ENCODE data around the gene TGFB2.

The TGFB2 gene

GRCh38 chr1:218414060-218414728, 69.1 kb downstream of the TGFB2 start:
- Histone ChIP-seq H3K79me2 (ENCODE audit: insufficient read depth, low read length) (no peaks in the 10 kb centered on the region), H2AFZ (ENCODE audit: low read depth, low read length) (no peak overlapping the region), H3K27ac (ENCODE audit: low read length) (no peak overlapping the region), H3K9me3 (ENCODE audit: insufficient read depth, low read length, severe bottlenecking) (no peaks in the 10 kb centered on the region), H3K9ac (ENCODE audit: low read depth, low read length) (no peak overlapping the region), H3K27me3 (ENCODE audit: insufficient read depth, low read length, poor library complexity) (no peaks in the 10 kb centered on the region), H3K36me3 (ENCODE audit: insufficient read depth, low read length) (no peaks in the 10 kb centered on the region), H4K20me1 (ENCODE audit: insufficient read depth, low read length) (no peaks in the 10 kb centered on the region), H3K4me2 (ENCODE audit: insufficient read depth, low read length) (no peak overlapping the region), H3K4me1 (ENCODE audit: insufficient read depth, low read length) (no peaks in the 10 kb centered on the region), H3K4me3 (ENCODE audit: low read depth in 1 of 2, low read length in 2 of 2) (no peak overlapping the region)
- ATAC-seq (ENCODE audit: insufficient read depth, low read depth), result no peak
- DNase-seq, result no peak
- no peak for TF ChIP-seq EZH2 (IDR thresholded peaks at IDR 0.05; ENCODE audit: borderline replicate concordance, low read depth, low read length, severe bottlenecking)
- no peak for TF ChIP-seq CTCF (IDR thresholded peaks at IDR 0.05; ENCODE audit: borderline replicate concordance, extremely low read depth, low read length, poor library complexity, severe bottlenecking)

- Histone ChIP-seq H3K4me3 (ENCODE audit: low read depth in 1 of 2, low read length in 2 of 2) (no peak overlapping the region), H3K36me3 (ENCODE audit: insufficient read depth, low read length) (no peaks in the 10 kb centered on the region), H3K27ac (ENCODE audit: low read length) (no peak overlapping the region), H3K9me3 (ENCODE audit: insufficient read depth, low read length, severe bottlenecking) (no peaks in the 10 kb centered on the region), H3K27me3 (ENCODE audit: insufficient read depth, low read length, poor library complexity) (no peaks in the 10 kb centered on the region), H3K79me2 (ENCODE audit: insufficient read depth, low read length) (no peaks in the 10 kb centered on the region), H3K4me1 (ENCODE audit: insufficient read depth, low read length) (no peaks in the 10 kb centered on the region), H3K4me2 (ENCODE audit: insufficient read depth, low read length) (no peak overlapping the region), H3K9ac (ENCODE audit: low read depth, low read length) (no peak overlapping the region), H2AFZ (ENCODE audit: low read depth, low read length) (no peak overlapping the region), H4K20me1 (ENCODE audit: insufficient read depth, low read length) (no peaks in the 10 kb centered on the region)
- no peak for DNase-seq
- no peak for TF ChIP-seq CTCF (IDR thresholded peaks at IDR 0.05; ENCODE audit: borderline replicate concordance, extremely low read depth, low read length, poor library complexity, severe bottlenecking)
- no peak for TF ChIP-seq EZH2 (IDR thresholded peaks at IDR 0.05; ENCODE audit: borderline replicate concordance, low read depth, low read length, severe bottlenecking)
- no peak for ATAC-seq (ENCODE audit: insufficient read depth, low read depth)
Measured at GRCh38 chr1:218415726-218416125, 70.6 kb downstream of the TGFB2 start.

GRCh38 chr1:218421531-218421930, 76.4 kb downstream of the TGFB2 start:
- no peak for ATAC-seq (ENCODE audit: insufficient read depth, low read depth)
- H3K9me3 ChIP-seq (ENCODE audit: insufficient read depth, low read length, severe bottlenecking), result no peaks in the 10 kb centered on the region
- H3K36me3 ChIP-seq (ENCODE audit: insufficient read depth, low read length), result no peaks in the 10 kb centered on the region
- no peaks in the 10 kb centered on the region for H3K27me3 ChIP-seq (ENCODE audit: insufficient read depth, low read length, poor library complexity)
- no peaks in the 10 kb centered on the region for H3K79me2 ChIP-seq (ENCODE audit: insufficient read depth, low read length)
- H3K4me3 ChIP-seq (ENCODE audit: low read depth in 1 of 2, low read length in 2 of 2), result no peak overlapping the region
- H2AFZ ChIP-seq (ENCODE audit: low read depth, low read length), result no peak overlapping the region
- H4K20me1 ChIP-seq (ENCODE audit: insufficient read depth, low read length), result no peaks in the 10 kb centered on the region
- TF ChIP-seq EZH2 (IDR thresholded peaks at IDR 0.05; ENCODE audit: borderline replicate concordance, low read depth, low read length, severe bottlenecking), result no peak
- TF ChIP-seq CTCF (IDR thresholded peaks at IDR 0.05; ENCODE audit: borderline replicate concordance, extremely low read depth, low read length, poor library complexity, severe bottlenecking), result no peak
- no peaks in the 10 kb centered on the region for H3K4me1 ChIP-seq (ENCODE audit: insufficient read depth, low read length)
- DNase-seq, result no peak
- H3K9ac ChIP-seq (ENCODE audit: low read depth, low read length), result no peak overlapping the region
- no peak overlapping the region for H3K27ac ChIP-seq (ENCODE audit: low read length)
- H3K4me2 ChIP-seq (ENCODE audit: insufficient read depth, low read length), result no peak overlapping the region

Data from DND-41 (cell line).